ENCODE data around the gene ZMIZ1.
A peak's percentile ranks its signal among the peaks of the same experiment; 100 is the strongest.

The ZMIZ1 gene

GRCh38 chr10:79079490-79080355, 11.0 kb downstream of the ZMIZ1 start:
- DNase-seq (ENCODE audit: low read depth), result no peak

- peak; percentile 65 for DNase-seq (ENCODE audit: low read depth)
Observed at GRCh38 chr10:79081353-79082034, 12.7 kb downstream of the ZMIZ1 start.

- DNase-seq (ENCODE audit: low read depth), result no peak
Observed at GRCh38 chr10:79082035-79082373, 13.2 kb downstream of the ZMIZ1 start.

GRCh38 chr10:79082631-79083596, 14.1 kb downstream of the ZMIZ1 start:
- no peak for DNase-seq (ENCODE audit: low read depth)

- DNase-seq (ENCODE audit: low read depth), result peak; percentile 80
Observed at GRCh38 chr10:79084012-79084971, 15.5 kb downstream of the ZMIZ1 start.

GRCh38 chr10:79084972-79085597, 16.3 kb downstream of the ZMIZ1 start:
- no peak for DNase-seq (ENCODE audit: low read depth)

GRCh38 chr10:79086822-79087221, 18.1 kb downstream of the ZMIZ1 start:
- no peak for DNase-seq (ENCODE audit: low read depth)

- no peak for DNase-seq (ENCODE audit: low read depth)
Observed at GRCh38 chr10:79087721-79088120, 19.0 kb downstream of the ZMIZ1 start.

- no peak for DNase-seq (ENCODE audit: low read depth)
Observed at GRCh38 chr10:79088176-79088575, 19.4 kb downstream of the ZMIZ1 start.

GRCh38 chr10:79088613-79089355, 20.0 kb downstream of the ZMIZ1 start:
- DNase-seq (ENCODE audit: low read depth), result no peak

- DNase-seq (ENCODE audit: low read depth), result no peak
Observed at GRCh38 chr10:79089632-79090031, 20.9 kb downstream of the ZMIZ1 start.

- no peak for DNase-seq (ENCODE audit: low read depth)
Observed at GRCh38 chr10:79090134-79090803, 21.5 kb downstream of the ZMIZ1 start.

GRCh38 chr10:79092292-79092896, 23.6 kb downstream of the ZMIZ1 start:
- no peak for DNase-seq (ENCODE audit: low read depth)

GRCh38 chr10:79093658-79094411, 25.1 kb downstream of the ZMIZ1 start:
- DNase-seq (ENCODE audit: low read depth), result no peak

- DNase-seq (ENCODE audit: low read depth), result no peak
Observed at GRCh38 chr10:79094412-79095175, 25.8 kb downstream of the ZMIZ1 start.

GRCh38 chr10:79095316-79095715, 26.6 kb downstream of the ZMIZ1 start:
- no peak for DNase-seq (ENCODE audit: low read depth)

- DNase-seq (ENCODE audit: low read depth), result no peak
Observed at GRCh38 chr10:79096514-79096913, 27.7 kb downstream of the ZMIZ1 start.

Measured in stromal cell of bone marrow (primary cell).